OCI-LY7 (cell line): ENCODE data around the gene KLRB1. TPM values are rescaled to one million over a fixed set of nuclear protein-coding genes. Genes with fewer than 3 reads are reported as not detected.
"Not testable (repeated sequence)": the region's sequence is repeated elsewhere in the genome, so short reads cannot be mapped to it uniquely, and the experiment has no call there.

ENCODE experiments used
- BruUV-seq: library from RNA; stranded (reverse); fragments of 400-500 nt; replicated peaks from 2 replicates; lab custom pipeline; 2021; lab: Mats Ljungman, UMichigan
- CTCF ChIA-PET: fragments of 300-600 bp; sonication (Branson Sonifier 250); formaldehyde crosslinking; loops from one replicate; lab custom pipeline; 2022; ENCODE audit warnings: antibody characterized with exemption; ENCODE audit not compliant: unreplicated experiment; lab: Charles Lee
- POLR2A ChIA-PET: fragments of 300-600 bp; sonication (Branson Sonifier 250); formaldehyde crosslinking; loops from one replicate; lab custom pipeline; 2022; ENCODE audit warnings: antibody characterized with exemption; lab: Charles Lee
- DNase-seq: peaks from one replicate; pipeline ENCODE4 v3.0.0-alpha.2; 2015; ENCODE audit warnings: low spot score
- H2AFZ ChIP-seq: fragments of 200-600 bp; sonication (generic), shearing (Covaris generic); 2 replicates; pipeline ENCODE4 v1.6.1; 2014; ENCODE audit warnings: mild to moderate bottlenecking, antibody characterized with exemption, low read length, moderate library complexity
- H3K27ac ChIP-seq: fragments of 200-600 bp; sonication (generic); 2 replicates; pipeline ENCODE4 v1.5.1; 2014; ENCODE audit warnings: mixed run types, low read depth, mild to moderate bottlenecking, moderate library complexity, low read length, inconsistent platforms; ENCODE audit not compliant: poor library complexity, severe bottlenecking
- H3K36me3 ChIP-seq: fragments of 200-600 bp; sonication (generic); 2 replicates; pipeline ENCODE4 v1.6.1; 2014; ENCODE audit warnings: mild to moderate bottlenecking, antibody characterized with exemption, low read length, moderate library complexity, mixed read lengths; ENCODE audit not compliant: insufficient read depth
- H3K4me1 ChIP-seq: fragments of 200-600 bp; sonication (generic); 2 replicates; pipeline ENCODE4 v1.5.1; 2014; ENCODE audit warnings: mild to moderate bottlenecking, low read length; ENCODE audit not compliant: insufficient read depth, poor library complexity, severe bottlenecking
- H3K4me2 ChIP-seq: fragments of 200-600 bp; sonication (generic); 2 replicates; pipeline ENCODE4 v1.6.1; 2014; ENCODE audit warnings: mild to moderate bottlenecking, low read length
- H3K4me3 ChIP-seq: fragments of 200-600 bp; sonication (generic); 2 replicates; pipeline ENCODE4 v1.5.1; 2014; ENCODE audit warnings: mild to moderate bottlenecking, low read depth, low read length; ENCODE audit not compliant: poor library complexity, severe bottlenecking
- H3K79me2 ChIP-seq: fragments of 200-600 bp; sonication (generic); 2 replicates; pipeline ENCODE4 v1.6.1; 2016; ENCODE audit warnings: low read depth, mild to moderate bottlenecking, low read length, moderate library complexity, mixed read lengths; ENCODE audit not compliant: insufficient read depth
- H3K9me2 ChIP-seq: fragments of 200-600 bp; sonication (generic); 2 replicates; pipeline ENCODE4 v1.6.1; 2016; ENCODE audit warnings: mild to moderate bottlenecking, low read length, mixed read lengths; ENCODE audit not compliant: insufficient read depth
- H3K9me3 ChIP-seq: fragments of 200-600 bp; sonication (generic); 2 replicates; pipeline ENCODE4 v1.6.1; 2014; ENCODE audit warnings: mild to moderate bottlenecking, mixed run types, low read length, mixed read lengths
- H4K20me1 ChIP-seq: fragments of 200-600 bp; sonication (generic); 2 replicates; pipeline ENCODE4 v1.6.1; 2014; ENCODE audit warnings: mild to moderate bottlenecking, antibody characterized with exemption, low read length, moderate library complexity, mixed read lengths; ENCODE audit not compliant: insufficient read depth
- EZH2phosphoT487 ChIP-seq: fragments of 200-600 bp; sonication (generic); IDR thresholded peaks from 2 replicates; pipeline ENCODE4 v1.6.1; 2018; ENCODE audit warnings: low read depth, borderline replicate concordance, mild to moderate bottlenecking, mixed run types, antibody characterized with exemption, low read length, moderate library complexity, mixed read lengths
- intact Hi-C: fragments of 100-400 bp; cut with micrococcal nuclease; formaldehyde crosslinking; loops from one replicate; pipeline ENCODE4 v1.10.0; 2022; ENCODE audit not compliant: unreplicated experiment
- total RNA-seq, 2 experiments: library from RNA; depleted of rRNA in 1 of 2; stranded (reverse); fragments of >200 nt in 1 of 2; shearing (Covaris generic) in 1 of 2; gene quantifications; 2 replicates each; pipeline ENCODE4 v1.2.3, GENCODE V29; 2014 to 2022
- TF ChIP-seq, protein P1 (sequence below): fragments of 200-600 bp; sonication (generic); conservative IDR thresholded peaks from 2 replicates; pipeline ENCODE4 v1.5.1; 2014; ENCODE audit warnings: mild to moderate bottlenecking, antibody characterized with exemption, low read length, moderate library complexity, mixed read lengths

The KLRB1 gene
- total RNA-seq, 2 experiments from 2014 or later: not detected

DNA sequence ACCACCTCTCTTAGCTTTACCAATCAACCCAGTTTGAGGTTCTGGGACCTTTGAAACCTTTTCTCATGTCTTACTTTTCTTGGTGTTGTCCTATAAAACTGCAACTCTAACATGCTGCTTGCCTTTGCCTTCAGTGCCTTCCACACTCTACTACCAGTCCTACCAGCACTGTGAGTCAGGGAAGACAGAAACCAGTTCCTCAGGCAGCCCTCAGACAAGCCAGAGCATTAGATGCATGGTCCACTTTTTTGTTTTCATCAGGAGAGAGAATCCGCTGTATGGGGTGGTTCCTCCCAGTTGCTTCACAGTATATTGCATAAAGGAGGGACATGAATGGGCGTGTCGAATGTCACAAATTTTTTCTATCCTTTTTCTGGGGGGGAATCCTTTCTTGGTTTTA lies 17.3 kb upstream of the KLRB1 start:
- intact Hi-C loops: no loop called here

DNA sequence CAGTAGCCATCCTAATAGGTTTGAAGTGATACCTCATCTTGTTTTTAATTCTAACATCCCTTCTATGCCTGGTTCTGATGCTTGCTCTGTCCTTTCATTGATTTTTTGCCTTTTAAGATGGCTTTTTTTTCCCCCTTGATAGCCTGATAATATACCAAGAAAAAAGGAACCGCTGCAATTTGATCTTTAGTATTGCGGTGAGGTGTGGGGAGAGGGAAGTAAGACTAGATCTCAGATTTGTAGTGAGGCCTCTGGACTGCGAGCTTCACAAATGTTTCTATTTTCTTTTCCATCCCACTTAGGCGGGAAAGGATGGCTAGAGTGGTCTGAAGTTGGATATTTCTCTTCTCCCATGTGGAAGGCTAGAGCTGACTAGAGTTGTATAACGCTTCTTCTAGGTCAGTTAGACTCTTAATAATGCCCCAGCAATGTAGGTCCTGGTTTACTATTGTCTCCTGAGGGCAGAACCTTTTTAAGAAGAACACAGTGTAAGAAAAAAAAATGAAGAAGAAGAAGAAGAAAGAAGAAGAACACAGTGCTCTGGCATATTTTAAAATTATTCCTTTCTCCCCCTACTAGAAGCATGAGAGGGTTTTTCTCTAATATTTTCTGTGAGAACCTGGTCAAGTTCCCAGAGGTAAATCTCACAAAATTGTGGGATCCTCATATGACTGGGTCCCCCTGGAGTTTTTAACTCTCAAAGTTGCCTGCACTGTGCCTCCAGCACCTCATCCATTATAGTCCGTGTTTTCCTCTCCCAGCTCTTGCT lies 11.9 kb upstream of the KLRB1 start:
- Histone ChIP-seq H2AFZ (peak overlapping the region; percentile 72; the same call in 1 of the 2 replicates), H3K9me2 (no peaks in the 10 kb centered on the region), H3K36me3 (peaks cover 39% of the 10 kb centered on the region), H3K27ac (no peak overlapping the region), H3K4me1 (peaks cover 59% of the 10 kb centered on the region), H3K9me3 (peaks cover 39% of the 10 kb centered on the region), H3K79me2 (no peaks in the 10 kb centered on the region), H4K20me1 (no peaks in the 10 kb centered on the region), H3K4me3 (no peak overlapping the region), H3K4me2 (peak overlapping the region; percentile 25)
- no TSS peak for BruUV-seq
- DNase-seq: no peak
- intact Hi-C loops: loop anchor here (5.0 kb wide), 1 partner anchor 152 kb away; no protein-coding TSS in a partner anchor
- POLR2A ChIA-PET: interaction anchor here (0.9 kb wide), 1 partner anchor 28 kb away, joined by 3 read pairs; no protein-coding TSS in a partner anchor
- CTCF ChIA-PET: no interaction called here
- no peak for TF ChIP-seq EZH2phosphoT487
- TF ChIP-seq, protein P1, sequence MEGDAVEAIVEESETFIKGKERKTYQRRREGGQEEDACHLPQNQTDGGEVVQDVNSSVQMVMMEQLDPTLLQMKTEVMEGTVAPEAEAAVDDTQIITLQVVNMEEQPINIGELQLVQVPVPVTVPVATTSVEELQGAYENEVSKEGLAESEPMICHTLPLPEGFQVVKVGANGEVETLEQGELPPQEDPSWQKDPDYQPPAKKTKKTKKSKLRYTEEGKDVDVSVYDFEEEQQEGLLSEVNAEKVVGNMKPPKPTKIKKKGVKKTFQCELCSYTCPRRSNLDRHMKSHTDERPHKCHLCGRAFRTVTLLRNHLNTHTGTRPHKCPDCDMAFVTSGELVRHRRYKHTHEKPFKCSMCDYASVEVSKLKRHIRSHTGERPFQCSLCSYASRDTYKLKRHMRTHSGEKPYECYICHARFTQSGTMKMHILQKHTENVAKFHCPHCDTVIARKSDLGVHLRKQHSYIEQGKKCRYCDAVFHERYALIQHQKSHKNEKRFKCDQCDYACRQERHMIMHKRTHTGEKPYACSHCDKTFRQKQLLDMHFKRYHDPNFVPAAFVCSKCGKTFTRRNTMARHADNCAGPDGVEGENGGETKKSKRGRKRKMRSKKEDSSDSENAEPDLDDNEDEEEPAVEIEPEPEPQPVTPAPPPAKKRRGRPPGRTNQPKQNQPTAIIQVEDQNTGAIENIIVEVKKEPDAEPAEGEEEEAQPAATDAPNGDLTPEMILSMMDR: peak; percentile 55; the same call in 1 of the 2 replicates

More for the DNA sequence above, 17.3 kb upstream of the KLRB1 start:
- Histone ChIP-seq H4K20me1 (no peaks in the 10 kb centered on the region), H3K79me2 (no peaks in the 10 kb centered on the region), H3K4me3 (no peak overlapping the region), H2AFZ (no peak overlapping the region), H3K4me2 (no peak overlapping the region), H3K36me3 (peaks cover 37% of the 10 kb centered on the region), H3K4me1 (peaks cover 5% of the 10 kb centered on the region), H3K9me3 (peaks cover 31% of the 10 kb centered on the region), H3K27ac (no peak overlapping the region), H3K9me2 (no peaks in the 10 kb centered on the region)
- CTCF ChIA-PET: no interaction called here
- TF ChIP-seq, protein P1: no peak
- no peak for TF ChIP-seq EZH2phosphoT487
- no TSS peak for BruUV-seq
- POLR2A ChIA-PET: interaction anchor here (0.9 to 1.0 kb wide), 2 partner anchors 23 to 44 kb away, joined by 3 read pairs; partner anchors contain the start of gene CLEC2D
- DNase-seq: no peak

DNA sequence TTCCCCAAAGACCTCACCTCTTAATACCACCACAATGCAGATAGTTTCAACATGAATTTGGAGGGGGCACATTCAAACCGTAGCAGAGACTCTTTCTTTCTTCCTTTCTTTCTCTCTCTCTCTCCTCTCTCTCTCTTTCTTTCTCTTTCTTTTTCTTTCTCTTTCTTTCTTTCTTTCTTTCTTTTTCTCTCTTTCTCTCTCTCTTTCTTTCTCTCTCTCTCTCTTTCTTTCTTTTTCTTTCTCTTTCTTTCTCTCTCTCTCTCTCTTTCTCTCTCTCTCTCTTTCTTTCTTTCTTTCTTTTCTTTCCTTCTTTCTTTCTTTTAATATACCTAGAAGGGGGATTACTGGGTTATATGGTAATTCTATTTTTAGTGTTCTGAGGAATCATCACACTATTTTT lies 11.2 kb upstream of the KLRB1 start:
- intact Hi-C loops: loop anchor here (5.0 kb wide), 1 partner anchor 152 kb away; no protein-coding TSS in a partner anchor
- H3K79me2 ChIP-seq, H3K9me2 ChIP-seq, H3K4me3 ChIP-seq, H4K20me1 ChIP-seq, CTCF ChIA-PET, H2AFZ ChIP-seq, DNase-seq, BruUV-seq: not testable (repeated sequence)
- peaks cover 33% of the 10 kb centered on the region for H3K36me3 ChIP-seq
- 0 out of 2 replicates have a peak overlapping the region, but pooled peaks have one; percentile 78 for H3K4me2 ChIP-seq
- H3K27ac ChIP-seq: peak overlapping the region; percentile 96
- peaks cover 61% of the 10 kb centered on the region for H3K4me1 ChIP-seq
- H3K9me3 ChIP-seq: peaks cover 32% of the 10 kb centered on the region
- POLR2A ChIA-PET: interaction anchor here (1.0 kb wide), 1 partner anchor 99 kb away, joined by 3 read pairs; no protein-coding TSS in a partner anchor
